GM21447 (cell line): Measurements from ENCODE around the gene RBPJ.

Experiments
- ATAC-seq: cut with Tn5 transposase; IDR thresholded peaks from one replicate; pipeline ENCODE4 v1.9.1; 2021; ENCODE audit not compliant: unreplicated experiment

RBPJ gene

DNA sequence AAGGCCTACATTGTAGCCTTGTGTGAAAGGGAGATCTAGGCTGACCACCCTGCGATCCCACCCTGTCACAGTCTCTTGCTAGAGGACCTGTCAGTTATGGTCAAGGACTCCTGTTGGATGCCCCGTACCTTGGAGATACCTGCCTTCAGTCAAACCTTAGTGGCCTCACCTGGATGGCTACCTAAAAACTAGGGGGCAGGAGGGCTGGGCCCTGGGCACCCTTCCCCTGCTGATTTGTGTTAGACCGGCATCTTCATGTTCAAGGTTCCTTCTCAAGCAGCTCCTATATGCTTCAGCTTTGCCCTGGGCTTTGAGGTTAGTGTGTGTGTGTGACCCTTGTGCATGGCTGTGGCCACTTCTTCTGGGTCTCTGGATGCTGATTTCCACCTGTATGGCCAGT, 134.1 kb downstream of the RBPJ start:
- no peak for ATAC-seq

DNA sequence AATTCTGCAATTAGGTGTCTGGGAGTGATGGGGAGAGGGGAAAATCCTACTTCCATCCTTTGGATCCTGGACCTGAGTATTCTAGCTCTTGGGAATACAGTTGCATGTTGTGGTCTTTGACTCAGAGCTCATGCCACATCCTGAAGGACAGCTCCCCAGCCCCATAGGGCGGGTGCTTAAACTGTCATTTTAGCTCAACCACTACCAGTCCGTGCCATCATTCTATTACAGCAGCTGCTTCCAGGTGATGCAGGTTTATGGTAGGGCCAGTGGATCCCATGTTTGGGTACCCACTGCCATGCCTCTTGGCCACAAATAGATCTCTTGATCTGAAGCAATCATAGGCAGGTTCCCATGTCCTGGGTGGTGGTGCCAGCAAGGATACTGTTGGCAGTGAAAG, 134.8 kb downstream of the RBPJ start:
- ATAC-seq: no peak

DNA sequence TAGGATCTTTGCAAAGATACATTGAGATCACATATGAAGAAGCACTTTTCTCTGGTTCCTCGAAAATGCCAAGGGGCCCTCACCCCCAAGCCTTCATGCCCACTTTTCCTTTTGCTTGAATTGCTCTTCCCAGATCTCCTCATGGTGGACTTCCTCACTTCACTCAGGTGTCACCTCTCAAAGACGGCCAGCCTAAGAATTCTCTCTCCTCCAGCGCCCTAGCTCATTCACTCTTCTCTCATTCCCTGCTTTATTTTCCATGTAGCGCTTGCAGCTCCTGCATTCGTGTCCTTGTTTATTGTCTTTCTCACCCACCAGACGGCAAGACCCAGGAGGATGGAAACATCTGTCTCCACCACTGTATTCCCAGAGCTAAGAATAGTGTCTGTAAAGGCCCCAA, 136.6 kb downstream of the RBPJ start:
- no peak for ATAC-seq

DNA sequence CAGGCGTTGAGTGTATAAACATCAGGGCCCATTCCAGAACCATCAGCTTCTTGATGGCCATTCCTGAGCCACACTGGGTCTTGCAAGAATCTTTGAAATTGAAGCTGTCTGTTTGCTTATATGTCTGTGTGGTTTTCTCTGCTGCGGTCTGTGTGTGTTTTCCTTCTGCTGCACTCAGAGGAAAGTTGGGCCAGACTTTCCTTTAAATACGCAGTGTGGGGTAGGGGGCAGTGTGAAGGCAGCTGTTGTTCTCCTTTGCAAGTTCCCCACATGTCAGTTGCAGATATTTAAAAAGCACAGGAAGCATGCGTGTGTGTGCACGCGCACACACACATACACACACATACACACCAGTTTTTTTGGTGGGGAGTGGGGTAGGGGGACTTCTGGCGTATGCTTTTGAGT, 137.3 kb downstream of the RBPJ start:
- ATAC-seq: no peak

DNA sequence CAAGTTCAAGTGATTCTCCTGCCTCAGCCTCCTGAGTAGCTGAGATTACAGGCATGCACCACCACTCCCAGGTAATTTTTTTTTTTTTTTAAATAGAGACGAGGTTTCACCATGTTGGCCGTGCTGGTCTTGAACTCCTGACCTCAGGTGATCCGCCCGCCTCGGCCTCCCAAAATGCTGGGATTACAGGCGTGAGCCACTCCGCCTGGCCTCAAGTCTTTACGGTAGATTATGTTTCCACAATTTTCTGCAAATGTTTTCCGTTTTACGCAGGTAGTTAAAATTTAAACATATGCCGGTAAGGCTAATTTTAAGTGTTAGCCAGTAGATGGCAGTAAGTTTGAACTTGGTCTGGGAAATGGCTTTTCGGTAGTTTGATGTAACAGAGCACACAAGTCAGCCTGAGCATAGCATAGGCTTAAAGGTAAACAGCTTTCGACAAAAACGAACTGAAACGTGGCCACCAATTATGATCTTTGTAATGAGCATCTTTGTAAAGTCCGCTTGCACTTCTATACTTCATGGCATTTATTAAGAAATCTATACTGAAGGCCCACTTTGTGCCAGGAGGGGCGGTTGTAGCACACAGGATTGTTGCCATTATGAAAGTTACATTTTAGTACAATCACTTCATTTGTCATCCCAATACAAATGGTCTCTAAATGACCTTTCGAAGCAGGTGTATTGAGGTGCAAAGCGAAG, 138.4 kb downstream of the RBPJ start:
- no peak for ATAC-seq

DNA sequence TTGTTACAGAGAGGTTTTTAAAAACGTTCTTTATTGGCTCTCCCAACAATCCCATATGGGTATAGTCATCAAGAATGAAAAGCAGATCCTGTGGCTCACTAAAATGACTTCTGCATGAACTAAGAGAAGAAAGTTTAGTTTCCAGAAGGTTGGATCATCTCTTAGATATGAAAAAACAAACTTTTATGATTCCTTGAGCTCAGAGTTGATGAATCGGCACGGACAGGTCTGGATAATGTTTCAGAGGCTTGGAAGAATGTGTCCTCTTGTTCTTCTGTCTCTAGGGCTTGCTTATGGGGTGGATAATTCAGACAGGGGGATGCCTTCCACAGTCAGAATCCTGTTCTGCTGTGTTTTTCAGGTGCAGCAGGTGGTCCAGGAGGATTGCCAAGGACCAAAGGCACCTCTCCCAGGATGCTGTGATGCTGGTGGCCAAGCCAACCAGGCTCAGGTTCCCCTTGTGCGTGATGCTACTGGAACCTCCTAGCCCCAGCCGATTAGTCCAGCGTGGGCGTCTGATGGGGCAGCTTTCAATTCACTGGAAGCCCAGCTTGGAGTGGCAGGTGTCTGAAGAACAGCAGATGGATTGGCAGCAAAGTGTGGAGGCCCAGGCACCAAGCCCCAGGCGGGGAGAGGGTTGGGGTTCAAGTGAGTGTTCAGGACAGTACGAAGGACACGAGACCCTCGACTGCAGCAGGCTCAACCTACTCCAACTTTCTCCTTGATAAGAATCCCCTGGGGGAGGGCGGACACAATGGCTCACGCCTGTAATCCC, 139.1 kb downstream of the RBPJ start:
- no peak for ATAC-seq

DNA sequence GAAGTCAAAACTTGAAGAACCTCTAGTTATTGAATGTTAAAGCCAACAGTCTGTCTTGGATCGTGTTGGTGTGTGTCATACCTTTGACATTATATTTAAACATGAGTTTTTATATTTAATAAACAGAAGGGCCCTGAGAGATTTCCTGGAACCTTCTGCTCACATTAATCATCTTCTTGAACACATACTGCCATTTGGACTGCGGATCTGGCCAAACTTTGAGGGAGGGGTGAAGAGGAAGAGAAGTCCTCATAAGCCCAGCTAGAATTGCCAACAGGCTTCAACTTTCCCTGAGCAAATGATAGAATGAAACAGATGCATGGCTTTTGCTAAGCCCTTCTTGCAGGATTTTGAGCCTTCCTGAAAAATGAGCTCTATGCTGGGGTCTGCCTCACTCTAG, 142.1 kb downstream of the RBPJ start:
- ATAC-seq: no peak

DNA sequence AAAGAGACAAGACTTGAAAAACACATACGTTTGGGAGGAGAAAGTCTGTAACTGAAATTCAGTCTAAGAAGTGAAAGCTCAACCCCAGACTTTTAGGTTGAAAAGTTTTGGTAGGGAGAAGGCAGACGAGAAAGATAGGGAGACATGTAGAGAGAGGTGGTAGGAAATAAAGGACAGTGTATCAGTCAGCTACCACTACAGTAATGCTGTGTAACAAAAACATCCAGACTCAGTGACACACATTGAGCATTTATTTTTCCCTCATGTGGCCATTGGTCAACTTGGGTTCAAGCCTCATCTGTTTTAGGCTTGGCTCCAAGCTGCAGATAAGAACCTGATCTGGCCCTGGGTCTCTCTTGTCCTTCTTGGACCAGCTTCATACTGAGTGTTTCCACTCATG, 142.6 kb downstream of the RBPJ start:
- no peak for ATAC-seq

DNA sequence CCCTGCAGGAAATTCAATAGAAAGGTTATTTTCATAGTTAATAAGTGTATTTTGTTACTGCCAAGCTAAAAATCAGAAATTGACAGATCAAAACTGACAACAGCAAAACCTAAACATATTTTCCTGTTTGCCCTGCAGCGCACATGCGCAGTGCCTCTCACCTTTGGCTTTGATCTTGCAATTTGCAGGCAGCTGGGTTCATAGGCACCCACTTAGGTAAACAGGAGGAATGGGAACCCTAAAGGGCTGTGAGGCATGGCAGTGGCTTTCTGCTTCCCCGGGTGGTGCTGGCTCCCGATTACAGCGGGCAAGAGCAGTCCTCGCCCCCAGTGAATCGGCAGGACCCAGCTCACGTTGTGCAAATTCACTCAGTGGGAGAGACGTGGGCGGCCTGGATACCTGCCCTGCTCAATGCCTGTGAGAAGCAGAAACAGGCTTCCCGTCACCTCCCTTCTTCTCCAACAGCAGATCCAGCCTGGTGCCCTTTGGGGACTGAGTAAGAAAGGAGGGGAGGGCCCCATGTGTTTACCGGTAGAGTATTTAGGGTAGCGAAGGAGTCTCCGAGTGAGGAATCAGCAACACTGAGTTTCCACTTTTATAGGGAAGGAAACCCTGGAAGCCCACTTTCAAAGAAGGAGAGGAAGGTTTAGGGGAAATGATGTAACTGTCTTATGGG, 143.7 kb downstream of the RBPJ start:
- ATAC-seq: no peak

DNA sequence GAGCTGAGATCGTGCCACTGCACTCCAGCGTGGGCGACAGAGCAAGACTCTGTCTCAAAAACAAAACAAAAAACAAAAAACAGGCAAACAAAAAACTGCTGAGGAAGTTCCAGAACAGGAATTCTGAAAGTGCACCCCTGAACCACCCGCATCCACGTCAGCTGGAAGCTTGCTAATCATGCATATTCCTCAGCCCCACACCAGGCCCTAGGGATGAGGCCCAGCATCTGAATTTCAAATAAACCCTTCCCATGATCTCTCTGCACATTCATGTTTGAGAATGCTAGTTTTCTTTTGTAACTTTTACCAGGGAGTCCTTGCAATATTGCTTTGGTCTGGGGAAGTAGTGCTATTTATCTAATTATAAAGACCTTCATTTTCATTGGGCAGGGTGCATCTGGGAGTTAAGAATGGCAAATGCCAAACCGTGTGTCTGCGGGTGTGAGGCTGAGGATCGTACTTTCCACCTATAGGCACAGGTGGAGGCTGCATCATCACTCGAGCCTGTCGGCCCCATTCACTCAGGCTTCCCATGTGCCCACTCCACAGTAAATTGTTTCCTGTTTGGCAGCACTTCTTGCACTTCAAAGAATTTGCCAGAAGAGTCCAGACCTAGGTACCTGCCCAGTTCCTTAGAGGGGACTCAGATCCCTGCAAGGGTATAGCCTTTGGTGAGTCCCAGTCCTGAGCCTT, 145.9 kb downstream of the RBPJ start:
- ATAC-seq: no peak

DNA sequence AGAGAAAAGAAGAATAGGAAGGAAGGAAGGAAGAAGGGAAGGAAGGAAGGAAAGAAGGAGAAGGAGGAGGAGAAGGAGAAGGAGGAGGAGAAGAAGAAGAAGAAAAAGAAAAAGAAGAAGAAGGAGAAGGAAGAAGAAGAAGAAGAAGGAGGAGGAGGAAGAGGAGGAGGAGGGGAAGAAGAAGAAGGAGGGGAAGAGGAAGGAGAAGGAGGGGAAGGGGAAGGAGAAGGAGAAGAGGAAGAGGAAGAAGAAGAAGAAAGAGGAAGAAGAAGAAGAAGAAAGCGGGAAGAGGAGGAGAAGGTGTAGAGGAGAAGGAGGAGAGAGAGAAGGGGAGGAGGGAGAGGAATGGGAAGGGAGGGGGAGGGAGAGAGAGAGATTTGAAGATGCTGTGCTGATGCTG, 146.9 kb downstream of the RBPJ start:
- no peak for ATAC-seq

DNA sequence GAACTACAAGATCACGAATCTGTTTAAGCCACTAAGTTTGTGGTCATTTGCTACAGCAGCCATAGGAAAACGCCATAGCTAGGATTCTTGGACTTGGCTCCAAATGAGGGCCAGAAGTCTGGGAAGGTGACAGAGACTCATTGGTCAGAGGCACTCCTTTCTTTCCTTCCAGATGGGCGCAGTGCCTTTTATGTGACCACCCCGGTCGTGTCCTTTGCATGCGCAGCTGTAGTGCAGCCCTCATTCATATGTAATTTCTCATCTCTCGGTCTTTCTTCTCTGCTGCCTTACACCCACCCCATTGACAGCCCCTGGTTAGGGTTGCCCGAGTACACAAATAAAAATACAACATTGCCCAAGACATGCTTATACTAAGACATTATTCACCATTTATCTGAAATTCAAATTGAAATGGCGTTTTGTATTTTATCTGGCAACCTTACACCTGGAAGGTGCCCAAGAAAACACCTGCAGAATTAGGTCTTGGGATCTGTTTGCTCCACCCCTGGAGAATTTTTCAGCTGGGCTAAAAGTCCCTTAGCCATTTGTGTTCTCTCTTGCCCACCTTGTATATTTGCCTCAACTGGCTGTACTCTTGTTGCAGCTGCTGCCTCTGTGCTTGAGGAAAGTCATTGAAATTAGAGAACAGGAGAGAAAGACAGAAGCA, 147.6 kb downstream of the RBPJ start:
- ATAC-seq: no peak

DNA sequence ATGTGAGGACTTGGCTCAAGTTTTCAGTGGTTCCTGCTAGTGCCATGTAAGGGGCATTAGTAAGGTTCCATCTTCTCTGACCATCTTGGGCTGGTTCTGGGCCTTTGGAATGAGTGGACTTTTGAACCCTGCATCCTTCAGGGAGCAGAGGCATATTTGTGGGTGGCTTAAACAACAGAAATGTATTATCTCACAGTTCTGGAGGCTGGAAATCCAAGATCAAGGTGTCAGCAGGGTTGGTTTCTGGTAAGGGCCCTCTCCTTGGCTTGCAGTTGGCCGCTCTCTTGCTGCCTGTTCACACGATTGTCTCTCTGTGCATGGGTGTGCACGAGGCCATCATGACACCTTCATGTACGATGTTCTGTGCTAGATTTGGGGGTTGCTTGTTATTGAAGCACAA, 148.2 kb downstream of the RBPJ start:
- no peak for ATAC-seq

DNA sequence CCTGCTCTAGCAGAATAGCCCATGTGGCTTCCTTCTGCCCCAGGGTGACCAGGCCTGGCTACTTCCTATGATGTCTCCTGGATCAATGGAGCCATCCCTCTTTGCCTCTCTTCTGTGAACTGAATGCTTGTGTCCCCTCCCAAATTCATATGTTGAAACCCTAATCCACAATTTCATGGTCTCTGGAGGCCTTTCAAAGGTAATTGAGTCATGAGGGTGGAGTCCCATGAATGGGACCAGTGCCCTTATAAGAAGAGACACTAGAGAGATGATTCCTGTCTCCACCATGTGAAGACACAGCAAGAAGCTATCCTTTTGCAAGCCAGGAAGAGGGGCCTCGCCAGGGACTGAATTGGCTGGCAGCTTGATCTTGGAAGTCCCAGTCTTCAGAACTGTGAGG, 151.1 kb downstream of the RBPJ start:
- no peak for ATAC-seq

DNA sequence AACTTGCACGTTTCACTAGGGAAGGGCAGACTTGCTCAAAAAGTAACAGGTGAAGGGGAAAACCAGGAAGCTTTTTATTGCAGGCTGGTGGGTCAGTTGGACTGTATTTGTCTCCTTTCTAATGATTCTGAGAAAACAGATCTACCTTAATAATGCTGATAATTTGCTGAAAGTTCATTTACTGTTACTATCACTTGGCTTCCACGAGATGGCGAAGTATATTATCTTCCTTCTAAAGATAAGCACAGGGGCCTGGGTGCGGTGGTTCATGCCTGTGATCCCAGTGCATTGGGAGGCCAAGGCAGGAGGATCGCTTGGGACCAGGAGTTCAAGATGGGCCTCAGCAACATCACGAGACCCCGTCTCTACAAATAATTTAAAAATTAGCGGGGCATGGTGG, 153.1 kb downstream of the RBPJ start:
- no peak for ATAC-seq

DNA sequence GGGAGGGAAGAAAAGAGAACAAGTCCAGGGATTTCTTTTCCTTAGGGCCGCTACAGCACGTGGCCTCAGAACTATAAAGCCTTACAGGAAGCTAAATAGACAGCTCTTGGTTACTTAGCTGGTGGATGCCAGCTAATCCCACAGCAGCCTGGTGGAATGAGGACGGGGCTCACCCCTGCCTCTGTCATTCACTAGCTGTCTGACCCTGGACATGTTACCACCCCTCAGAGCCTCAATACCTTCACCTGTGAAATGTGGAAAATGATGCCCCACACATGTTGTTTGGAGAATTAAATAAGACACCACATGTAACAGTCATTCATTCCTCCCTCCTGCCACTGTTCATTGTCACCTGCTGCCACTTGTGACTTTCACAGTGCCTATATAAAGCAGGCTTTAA, 153.7 kb downstream of the RBPJ start:
- no peak for ATAC-seq

DNA sequence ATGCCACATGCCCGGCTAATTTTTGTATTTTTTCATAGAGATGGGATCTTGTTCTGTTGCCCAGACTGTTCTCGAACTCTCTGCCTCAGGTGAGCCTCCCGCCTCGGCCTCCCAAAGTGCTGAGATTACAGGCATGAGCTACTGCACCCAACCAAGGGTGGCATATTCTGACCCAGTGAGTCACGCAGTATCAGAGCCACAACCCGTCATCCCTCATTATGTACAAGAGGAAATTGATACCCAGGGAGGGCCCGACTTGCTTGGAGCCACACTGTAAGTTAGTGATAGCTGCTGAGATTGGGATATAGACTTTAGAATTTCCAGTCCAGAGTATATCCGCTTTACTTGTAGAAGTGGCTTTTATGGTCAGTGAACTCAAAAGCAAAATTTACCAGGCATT, 154.9 kb downstream of the RBPJ start:
- ATAC-seq: no peak

DNA sequence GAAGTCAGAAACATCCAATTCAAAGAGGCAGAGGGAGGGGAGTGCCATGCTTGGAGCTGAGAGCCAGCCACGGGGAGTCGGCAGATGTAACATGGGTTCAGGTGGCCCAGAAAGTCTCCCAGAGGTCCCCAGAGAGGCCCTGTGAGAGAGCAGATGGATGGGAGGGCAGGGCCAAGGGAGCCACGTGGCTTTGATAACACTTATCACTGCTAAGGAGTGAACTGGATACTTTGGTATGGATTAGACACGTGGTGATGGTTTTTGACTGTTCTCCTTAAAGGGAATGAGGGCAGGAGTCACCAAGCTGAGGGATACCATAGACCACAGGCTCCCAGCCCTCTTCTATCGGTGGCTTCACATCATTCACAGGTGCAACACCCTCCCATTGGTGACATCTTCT, 155.7 kb downstream of the RBPJ start:
- no peak for ATAC-seq

DNA sequence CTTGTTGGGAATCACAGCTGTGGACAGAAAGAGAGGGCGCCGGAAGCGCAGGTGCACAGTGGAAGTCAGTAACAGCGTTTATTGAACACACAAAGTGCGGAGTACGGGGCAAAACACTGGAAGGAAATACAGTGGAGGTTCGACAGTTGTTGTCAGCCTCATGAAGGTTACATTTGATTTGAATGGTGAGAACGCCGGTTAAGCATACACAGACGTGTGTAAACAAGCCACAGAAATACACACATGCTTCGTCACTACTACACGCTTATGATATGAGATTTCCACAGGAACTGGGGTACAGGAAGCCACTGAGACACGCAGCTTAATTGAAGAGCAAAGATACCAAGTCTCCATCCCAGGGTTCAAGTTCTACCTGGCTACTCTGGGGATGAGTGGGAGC, 157.5 kb downstream of the RBPJ start:
- no peak for ATAC-seq

DNA sequence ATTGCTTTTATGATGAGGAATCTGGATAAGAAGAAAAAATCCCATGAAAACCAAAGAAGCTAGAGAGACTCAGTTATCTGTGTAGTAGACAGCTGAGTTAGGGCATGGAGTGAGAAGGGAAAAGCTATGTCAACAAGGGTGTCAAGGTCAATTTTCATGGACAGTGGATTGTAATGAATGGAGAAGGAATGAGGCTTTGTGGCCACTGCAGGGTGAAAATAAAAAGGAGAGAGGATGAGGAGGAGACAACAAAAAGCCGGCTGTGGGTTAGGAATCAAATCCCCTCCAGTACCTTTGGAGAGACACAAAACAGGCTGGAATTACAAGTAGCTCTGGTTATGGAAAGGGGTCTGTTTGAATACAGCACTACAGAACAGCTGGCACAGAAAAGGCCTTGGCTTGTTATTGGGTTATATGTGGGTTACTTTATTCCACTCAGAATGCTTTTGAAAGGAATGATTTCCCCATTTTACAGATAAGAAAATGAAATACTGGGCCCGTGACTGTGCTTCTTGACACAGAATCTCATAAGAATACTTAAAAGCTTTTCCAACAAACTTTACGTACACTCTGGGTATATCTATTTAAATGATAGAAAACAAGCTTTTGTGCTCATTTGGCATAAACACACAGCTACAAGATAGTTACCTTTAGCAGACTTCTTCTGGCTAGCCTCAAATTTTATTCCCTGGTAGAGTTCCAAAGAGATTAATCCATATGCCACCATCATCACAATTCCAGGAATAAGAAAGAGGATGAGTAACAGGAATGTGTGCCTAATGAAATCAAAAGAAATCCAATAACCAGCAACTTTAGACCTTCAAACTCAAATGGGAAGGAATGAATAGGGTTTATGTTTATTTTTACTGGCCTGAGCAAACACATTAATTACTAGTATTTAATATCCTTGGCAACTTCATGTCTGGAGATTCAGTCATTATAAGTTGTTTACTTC, 162.0 kb downstream of the RBPJ start:
- no peak for ATAC-seq
